Endothelial cell of umbilical vein (primary cell): Measurements from ENCODE around the gene CPED1. TPM values are rescaled to one million over a fixed set of nuclear protein-coding genes. Genes with fewer than 3 reads are reported as not detected.

Experiments
- BruUV-seq: library from RNA; stranded (reverse); fragments of 400-500 nt; replicated peaks from 2 replicates; lab custom pipeline; 2021; lab: Mats Ljungman, UMichigan
- CTCF ChIA-PET: fragments of 300-600, 350-600 bp; sonication (Branson Sonifier 250); formaldehyde crosslinking; loops from one replicate; lab custom pipeline; 2021; ENCODE audit warnings: antibody characterized with exemption, inconsistent platforms; lab: Charles Lee
- POLR2A ChIA-PET: fragments of 300-600, 350-600 bp; sonication (Branson Sonifier 250); formaldehyde crosslinking; loops from one replicate; lab custom pipeline; 2021; ENCODE audit warnings: antibody characterized with exemption, inconsistent platforms; lab: Charles Lee
- DNase-seq: peaks from one replicate; pipeline ENCODE4 v3.0.0-alpha.2; 2011; ENCODE audit warnings: low read depth, low spot score
- FAIRE-seq: peaks from 2 replicates; lab custom pipeline; 2011; peaks lifted over from hg19 to GRCh38; lab: Jason Lieb, UNC
- H2AFZ ChIP-seq: 2 replicates; pipeline ENCODE4 v1.6.0; 2012; ENCODE audit warnings: low read depth, low read length, control low read depth, inconsistent platforms
- H3K27ac ChIP-seq: 2 replicates; pipeline ENCODE4 v1.5.1; 2011; ENCODE audit warnings: low read depth, mild to moderate bottlenecking, control low read depth, low read length, moderate library complexity; ENCODE audit not compliant: insufficient read depth
- H3K27me3 ChIP-seq, 2 experiments: 2 replicates each; pipeline versions ENCODE4 v1.6.0 to v1.6.1; 2011; ENCODE audit warnings: low read length in 2 of 2, mixed read lengths in 1 of 2; ENCODE audit not compliant: control insufficient read depth in 2 of 2, insufficient read depth in 2 of 2
- H3K36me3 ChIP-seq, 2 experiments: 2 replicates in 1 of 2; 3 replicates in 1 of 2; pipeline ENCODE4 v1.5.1; 2011; ENCODE audit warnings: low read length in 2 of 2, mild to moderate bottlenecking in 1 of 2, moderate library complexity in 1 of 2; ENCODE audit not compliant: control insufficient read depth in 2 of 2, insufficient read depth in 2 of 2; ENCODE audit errors: extremely low read depth in 1 of 2
- H3K4me1 ChIP-seq: 3 replicates; pipeline ENCODE4 v1.5.1; 2011; ENCODE audit warnings: mild to moderate bottlenecking, low read length; ENCODE audit not compliant: control insufficient read depth, insufficient read depth; ENCODE audit errors: extremely low read depth
- H3K4me2 ChIP-seq: 2 replicates; pipeline ENCODE4 v1.6.1; 2011; ENCODE audit warnings: low read length, control low read depth, mixed read lengths; ENCODE audit not compliant: insufficient read depth
- H3K4me3 ChIP-seq, 3 experiments: fragments of 200-600 bp in 1 of 3; sonication (generic), shearing (Covaris generic) in 1 of 3; replicated peaks in 1 of 3; 2 replicates each; pipeline ENCODE4 v1.5.1; 2011 to 2016; ENCODE audit warnings: control low read depth in 3 of 3, low read length in 3 of 3, mild to moderate bottlenecking in 2 of 3, inconsistent platforms in 1 of 3, low read depth in 1 of 3, moderate library complexity in 1 of 3; ENCODE audit not compliant: insufficient read depth in 1 of 3
- H3K79me2 ChIP-seq: 2 replicates; pipeline ENCODE4 v1.6.0; 2012; ENCODE audit warnings: low read length, inconsistent platforms; ENCODE audit not compliant: control insufficient read depth, insufficient read depth
- H3K9ac ChIP-seq: replicated peaks from 2 replicates; pipeline ENCODE3; 2011; ENCODE audit warnings: low read length, control low read depth; ENCODE audit not compliant: insufficient read depth; ENCODE audit errors: extremely low read depth
- H3K9me1 ChIP-seq: replicated peaks from 3 replicates; pipeline ENCODE4 v1.6.0; 2011; ENCODE audit warnings: mild to moderate bottlenecking, low read length; ENCODE audit not compliant: control insufficient read depth, insufficient read depth; ENCODE audit errors: extremely low read depth
- H3K9me3 ChIP-seq: replicated peaks from 2 replicates; pipeline ENCODE4 v1.5.1; 2012; ENCODE audit warnings: low read length, inconsistent platforms; ENCODE audit not compliant: control insufficient read depth, insufficient read depth
- H4K20me1 ChIP-seq: replicated peaks from 2 replicates; pipeline ENCODE3; 2011; ENCODE audit warnings: mild to moderate bottlenecking, low read length; ENCODE audit not compliant: control insufficient read depth, insufficient read depth; ENCODE audit errors: extremely low read depth
- CTCF ChIP-seq, 2 donors: IDR thresholded peaks; 1 replicate in 1 of 2; 2 replicates in 1 of 2; pipeline ENCODE4 v1.5.1; 2011; ENCODE audit warnings: low read length in 2 of 2, mild to moderate bottlenecking in 2 of 2, moderate library complexity in 2 of 2, control low read depth in 1 of 2, inconsistent platforms in 1 of 2, low read depth in 1 of 2; ENCODE audit not compliant: insufficient read depth in 1 of 2; ENCODE audit errors: extremely low read depth in 1 of 2
- EZH2 ChIP-seq: IDR thresholded peaks from 2 replicates; pipeline ENCODE4 v1.6.1; 2012; ENCODE audit warnings: borderline replicate concordance, low read depth, mild to moderate bottlenecking, moderate library complexity, low read length, inconsistent platforms; ENCODE audit not compliant: severe bottlenecking
- FOS ChIP-seq: IDR thresholded peaks from 2 replicates; pipeline ENCODE4 v1.6.1; 2011; ENCODE audit warnings: mild to moderate bottlenecking, low read length, moderate library complexity, borderline replicate concordance; ENCODE audit not compliant: insufficient read depth
- GATA2 ChIP-seq: IDR thresholded peaks from 2 replicates; pipeline ENCODE4 v1.7.0; 2011; ENCODE audit warnings: low read depth, mild to moderate bottlenecking, moderate library complexity, mixed read lengths, low read length; ENCODE audit not compliant: insufficient read length, insufficient read depth
- JUN ChIP-seq: IDR thresholded peaks from 2 replicates; pipeline ENCODE4 v1.6.1; 2011; ENCODE audit warnings: borderline replicate concordance, low read depth; ENCODE audit not compliant: insufficient read length, insufficient read depth
- MAX ChIP-seq: IDR thresholded peaks from 2 replicates; pipeline ENCODE4 v1.6.1; 2011; ENCODE audit not compliant: insufficient read depth, insufficient read length
- MYC ChIP-seq: IDR thresholded peaks from one replicate; pipeline ENCODE4 v1.6.1; 2011; ENCODE audit warnings: mild to moderate bottlenecking, low read depth, low read length
- POLR2A ChIP-seq: IDR thresholded peaks from 2 replicates; pipeline ENCODE4 v1.6.1; 2012; ENCODE audit warnings: low read depth, mild to moderate bottlenecking, control low read depth, low read length
- POLR2AphosphoS5 ChIP-seq: IDR thresholded peaks from 2 replicates; pipeline ENCODE4 v1.6.1; 2012; ENCODE audit warnings: low read depth, mild to moderate bottlenecking, control low read depth, low read length, moderate library complexity; ENCODE audit not compliant: insufficient read depth
- dilution Hi-C: fragments of 300-500 bp; cut with MboI; formaldehyde crosslinking; loops from one replicate; pipeline ENCODE4 v1.15.0; 2019; ENCODE audit warnings: low sequenced_read_pairs; ENCODE audit not compliant: extremely low pct_ligation_motif_present
- intact Hi-C: fragments of 100-400 bp; cut with micrococcal nuclease; formaldehyde crosslinking; loops from one replicate; pipeline ENCODE4 v1.10.0; 2022
- polyA plus RNA-seq, 4 experiments: library from polyadenylated mRNA; depleted of rRNA in 3 of 4; stranded (reverse) in 3 of 4; unstranded in 1 of 4; fragments of >200 nt; gene quantifications; 2 replicates each; pipeline versions ENCODE4 v1.2.1 to v1.2.3, GENCODE V29; 2011 to 2012; ENCODE audit warnings: missing spikeins in 1 of 4
- total RNA-seq: library from RNA; stranded (reverse); gene quantifications from 2 replicates; pipeline ENCODE4 v1.2.3, GENCODE V29; 2021

Gene CPED1
- total and polyA plus RNA-seq, 2 donors (not counting 3 experiments of a cell fraction or from before 2014, with no cell fraction given) = 0.22 to 3.0 TPM

- Histone ChIP-seq H3K4me2 (no peak overlapping the region), H3K4me1 (no peaks in the 10 kb centered on the region), H3K9me1 (no peaks in the 10 kb centered on the region), H3K27me3 (peaks cover 15 to 34% of the 10 kb centered on the region in 2 experiments), H3K27ac (no peak overlapping the region), H4K20me1 (no peaks in the 10 kb centered on the region), H3K9me3 (no peaks in the 10 kb centered on the region), H3K4me3 (no peak overlapping the region), H2AFZ (no peak overlapping the region), H3K9ac (no peak overlapping the region), H3K36me3 (no peaks in the 10 kb centered on the region), H3K79me2 (no peaks in the 10 kb centered on the region)
- CTCF ChIA-PET = interaction anchor here (0.9 to 1.1 kb wide), 3 partner anchors 17 to 658 kb away, joined by 3 to 4 read pairs (median 3); no protein-coding TSS in a partner anchor
- intact Hi-C loops (no loop called here), dilution Hi-C loops (no loop called here)
- no peak for FAIRE-seq
- TF ChIP-seq FOS (no peak), MYC (no peak), GATA2 (no peak), POLR2AphosphoS5 (no peak), MAX (no peak), POLR2A (no peak), CTCF (IDR thresholded peaks at IDR 0.05; ENCODE audit: extremely low read depth in 1 of 2, insufficient read depth in 1 of 2, low read depth in 1 of 2, low read length in 2 of 2) (no peak), JUN (no peak), EZH2 (no peak)
- BruUV-seq = no TSS peak
- POLR2A ChIA-PET = no interaction called here
- no peak for DNase-seq
Observed at GRCh38 chr7:121336579-121336978, 348.1 kb downstream of the CPED1 start.
